ENCODE measurements around the gene LATS2.

Gene LATS2

GRCh38 chr13:21013682-21014038 is 47.7 kb downstream of the LATS2 start:
- no peak for DNase-seq

GRCh38 chr13:21012841-21013681 is 48.3 kb downstream of the LATS2 start:
- no peak for DNase-seq

- DNase-seq: no peak
Measured at GRCh38 chr13:21012211-21012610, 49.2 kb downstream of the LATS2 start.

- DNase-seq: no peak
Measured at GRCh38 chr13:21011378-21011777, 50.0 kb downstream of the LATS2 start.

- no peak for DNase-seq
Measured at GRCh38 chr13:21010621-21011020, 50.8 kb downstream of the LATS2 start.

GRCh38 chr13:21009036-21009435 is 52.4 kb downstream of the LATS2 start:
- no peak for DNase-seq

GRCh38 chr13:21008026-21008425 is 53.4 kb downstream of the LATS2 start:
- no peak for DNase-seq

- DNase-seq: no peak
Measured at GRCh38 chr13:21006141-21007005, 55.0 kb downstream of the LATS2 start.

GRCh38 chr13:21005193-21005592 is 56.2 kb downstream of the LATS2 start:
- DNase-seq: no peak

- DNase-seq: no peak
Measured at GRCh38 chr13:21001471-21001870, 59.9 kb downstream of the LATS2 start.

- DNase-seq: no peak
Measured at GRCh38 chr13:21000647-21001046, 60.7 kb downstream of the LATS2 start.

GRCh38 chr13:20998649-20999415 is 62.6 kb downstream of the LATS2 start:
- DNase-seq: no peak

- no peak for DNase-seq
Measured at GRCh38 chr13:20997301-20998161, 63.9 kb downstream of the LATS2 start.

- DNase-seq: no peak
Measured at GRCh38 chr13:20995245-20995838, 66.0 kb downstream of the LATS2 start.

GRCh38 chr13:20994441-20994821 is 67.0 kb downstream of the LATS2 start:
- no peak for DNase-seq

GRCh38 chr13:20993661-20994440 is 67.5 kb downstream of the LATS2 start:
- no peak for DNase-seq

GRCh38 chr13:20993211-20993610 is 68.2 kb downstream of the LATS2 start:
- no peak for DNase-seq

GRCh38 chr13:20991741-20992520 is 69.5 kb downstream of the LATS2 start:
- DNase-seq: no peak

GRCh38 chr13:20990910-20991525 is 70.4 kb downstream of the LATS2 start:
- DNase-seq: no peak

Measured in stimulated activated CD4-positive, alpha-beta T cell treated with anti-CD3 and anti-CD28 coated beads, Interleukin-4, amount 100 ng/mL, for 24 hours (primary cell).